ENCODE data around the gene AP3D1. TPM values are rescaled to one million over a fixed set of nuclear protein-coding genes. Genes with fewer than 3 reads are reported as not detected.

Gene AP3D1
- total and polyA plus RNA-seq, 9 donors, result 36.7 to 102 (median 70.2) TPM

DNA sequence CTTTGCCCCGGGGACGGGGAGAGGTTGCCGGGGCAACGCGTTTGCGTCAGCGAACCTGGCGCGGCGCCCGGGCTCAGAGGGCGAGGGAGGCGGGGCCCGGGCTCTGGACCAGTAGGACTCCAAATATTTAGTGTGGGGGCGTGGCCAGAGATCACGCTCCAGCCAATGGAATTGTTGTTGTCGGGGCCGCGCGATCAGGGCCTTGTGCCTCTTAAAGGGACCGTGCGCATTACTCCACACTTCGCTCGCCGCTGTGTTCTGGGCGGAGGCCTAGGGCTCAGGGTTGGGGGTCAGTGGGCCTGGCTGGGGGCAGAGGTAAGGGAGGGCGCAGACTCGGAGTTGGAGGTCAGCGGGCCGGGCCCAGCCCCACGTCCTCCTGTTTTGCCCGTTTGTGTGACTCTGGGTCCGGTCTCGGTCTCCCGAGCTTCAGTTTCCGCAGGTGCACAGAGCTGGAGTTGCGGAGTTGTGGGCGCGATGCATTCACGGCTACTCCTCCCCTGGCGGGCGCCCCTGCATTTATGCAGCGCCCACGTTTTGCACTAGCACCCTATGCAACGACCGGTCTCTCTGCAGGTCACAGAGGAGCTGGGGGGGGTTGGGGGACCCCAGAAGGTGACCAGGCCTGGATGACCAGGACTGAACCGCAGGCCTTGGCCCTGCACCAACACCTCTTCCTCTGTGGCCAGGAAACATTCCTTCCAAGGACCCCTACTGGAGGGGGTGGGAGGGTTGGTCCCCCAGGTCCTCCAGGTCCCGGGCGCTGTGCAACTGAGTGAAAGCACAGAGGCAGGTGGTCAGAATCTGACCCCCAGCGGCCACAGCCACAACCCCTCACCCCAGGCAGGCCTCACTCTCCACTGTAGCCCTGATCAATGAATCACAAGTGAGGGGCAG is 89.6 kb downstream of the AP3D1 start:
- Histone ChIP-seq H3K4me3 (peak overlapping the region; percentile 83), H3K27ac (peak overlapping the region; percentile 96 to 100), H3K9me3 (no peaks in the 10 kb centered on the region), H3K27me3 (no peaks in the 10 kb centered on the region), H3K36me3 (no peaks in the 10 kb centered on the region), H3K4me1 (ENCODE audit: insufficient read depth) (peaks cover 15% of the 10 kb centered on the region)
- WGBS, 3 donors, result 1 to 2% (median 2%) methylated on average over 46 to 50 of the region's 50 CpGs
- intact Hi-C loops (cut with DNase I), result loop anchor here in 1 of 4 donors (10.0 kb wide), 1 partner anchor 127 kb away; no protein-coding TSS in a partner anchor
- TF ChIP-seq EP300 (IDR thresholded peaks at IDR 0.05) (peak; percentile 49), POLR2A (IDR thresholded peaks at IDR 0.05) (no peak)
- TF ChIP-seq, protein P1, sequence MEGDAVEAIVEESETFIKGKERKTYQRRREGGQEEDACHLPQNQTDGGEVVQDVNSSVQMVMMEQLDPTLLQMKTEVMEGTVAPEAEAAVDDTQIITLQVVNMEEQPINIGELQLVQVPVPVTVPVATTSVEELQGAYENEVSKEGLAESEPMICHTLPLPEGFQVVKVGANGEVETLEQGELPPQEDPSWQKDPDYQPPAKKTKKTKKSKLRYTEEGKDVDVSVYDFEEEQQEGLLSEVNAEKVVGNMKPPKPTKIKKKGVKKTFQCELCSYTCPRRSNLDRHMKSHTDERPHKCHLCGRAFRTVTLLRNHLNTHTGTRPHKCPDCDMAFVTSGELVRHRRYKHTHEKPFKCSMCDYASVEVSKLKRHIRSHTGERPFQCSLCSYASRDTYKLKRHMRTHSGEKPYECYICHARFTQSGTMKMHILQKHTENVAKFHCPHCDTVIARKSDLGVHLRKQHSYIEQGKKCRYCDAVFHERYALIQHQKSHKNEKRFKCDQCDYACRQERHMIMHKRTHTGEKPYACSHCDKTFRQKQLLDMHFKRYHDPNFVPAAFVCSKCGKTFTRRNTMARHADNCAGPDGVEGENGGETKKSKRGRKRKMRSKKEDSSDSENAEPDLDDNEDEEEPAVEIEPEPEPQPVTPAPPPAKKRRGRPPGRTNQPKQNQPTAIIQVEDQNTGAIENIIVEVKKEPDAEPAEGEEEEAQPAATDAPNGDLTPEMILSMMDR (IDR thresholded peaks at IDR 0.05), result peak in 1 of 3 donors; percentile 15
- DNase-seq, result peak; percentile 99 to 100 (median 100)

DNA sequence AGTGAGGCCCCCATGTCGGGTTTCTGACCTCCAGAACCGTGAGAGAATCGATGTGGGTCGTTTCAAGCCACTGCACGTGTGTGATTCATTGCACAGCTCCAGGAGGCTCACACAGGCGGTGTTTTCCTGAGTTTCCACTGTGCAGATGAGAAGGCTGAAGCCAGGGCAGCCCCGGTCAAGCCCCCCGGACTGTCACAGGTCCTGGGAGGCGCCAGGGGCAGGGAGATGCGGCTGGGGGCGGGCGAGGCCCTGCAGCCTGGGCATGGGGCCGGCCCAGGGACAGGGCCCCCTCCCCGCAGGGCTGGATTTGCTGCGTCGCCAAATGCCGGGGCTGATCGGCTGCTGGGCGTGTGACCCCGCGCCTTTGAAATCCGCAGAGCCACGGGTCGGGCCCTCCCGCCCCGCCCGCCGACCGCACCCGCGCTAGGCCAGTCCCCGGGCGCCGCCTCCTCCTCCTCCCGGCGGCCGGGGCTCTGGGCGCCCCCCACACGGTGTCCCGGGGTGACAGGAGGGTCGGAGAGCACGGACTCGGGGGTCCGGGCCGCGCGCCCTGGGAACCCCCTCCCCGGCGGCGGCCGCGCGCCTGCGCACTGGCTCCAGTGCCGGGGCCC is 90.4 kb downstream of the AP3D1 start:
- no peaks in the 10 kb centered on the region for H3K27me3 ChIP-seq
- peak in 4 of 5 donors; percentile 79 to 87 (median 84) for DNase-seq
- peaks cover 15% of the 10 kb centered on the region for H3K4me1 ChIP-seq (ENCODE audit: insufficient read depth)
- WGBS, 3 donors, result 0 to 1% (median 1%) methylated on average over 26 to 54 of the region's 55 CpGs
- H3K36me3 ChIP-seq, result no peaks in the 10 kb centered on the region
- H3K9me3 ChIP-seq, result no peaks in the 10 kb centered on the region
- peak overlapping the region; percentile 83 for H3K4me3 ChIP-seq
- peak overlapping the region; percentile 96 to 100 for H3K27ac ChIP-seq
- intact Hi-C loops (cut with DNase I), result loop anchor here in 1 of 4 donors (10.0 kb wide), 1 partner anchor 126 kb away; no protein-coding TSS in a partner anchor
- TF ChIP-seq POLR2A (IDR thresholded peaks at IDR 0.05) (peak; percentile 89), EP300 (IDR thresholded peaks at IDR 0.05) (no peak)
- TF ChIP-seq, protein P1 (IDR thresholded peaks at IDR 0.05), result peak in 1 of 3 donors; percentile 9

DNA sequence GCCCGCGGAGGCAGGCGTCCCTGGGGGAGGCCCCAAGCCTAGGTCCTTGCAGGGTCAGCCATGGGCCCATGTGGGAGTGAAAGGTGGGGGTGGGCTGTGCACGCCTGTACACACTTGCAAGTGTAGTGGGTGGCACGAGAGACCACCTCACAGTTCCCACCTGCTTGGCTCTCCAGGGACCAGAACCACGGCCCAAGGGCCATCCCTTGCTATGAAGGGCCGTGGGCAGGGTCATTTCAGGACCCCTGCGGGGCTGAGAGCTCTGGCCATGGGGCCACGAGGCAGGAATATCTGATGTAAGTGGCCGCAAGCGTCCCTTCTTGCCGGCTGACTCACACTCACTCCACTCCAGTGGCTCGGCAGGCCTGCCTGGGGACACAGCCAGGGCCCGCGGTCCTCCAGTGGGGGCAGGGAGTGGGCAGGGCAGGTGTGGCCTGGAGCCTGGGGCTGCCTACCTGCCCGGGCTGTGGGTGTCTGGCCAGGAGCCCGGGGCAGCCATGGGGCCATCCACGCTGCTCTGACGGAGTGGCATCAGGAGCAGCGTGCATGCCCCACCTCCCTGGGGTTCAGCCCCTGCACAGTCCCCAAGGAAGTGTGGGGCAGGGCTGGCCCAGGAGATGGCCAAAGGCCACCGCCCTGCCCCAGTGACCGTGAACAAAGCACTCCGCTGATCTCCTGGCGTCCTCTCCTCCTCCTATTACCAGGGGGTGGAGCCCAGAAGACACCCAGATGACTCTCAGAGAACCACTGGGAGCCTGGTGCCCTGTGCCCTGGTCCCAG is 91.8 kb downstream of the AP3D1 start:
- peak overlapping the region; percentile 96 to 100 for H3K27ac ChIP-seq
- TF ChIP-seq, protein P1 (IDR thresholded peaks at IDR 0.05), result no peak
- TF ChIP-seq EP300 (IDR thresholded peaks at IDR 0.05) (no peak), POLR2A (IDR thresholded peaks at IDR 0.05) (no peak)
- WGBS, 3 donors, result 58 to 74% (median 60%) methylated on average over 18 to 24 of the region's 24 CpGs
- peak in 2 of 5 donors; percentile 57 to 63 for DNase-seq
- no peak overlapping the region for H3K4me3 ChIP-seq
- H3K27me3 ChIP-seq, result no peaks in the 10 kb centered on the region
- no peaks in the 10 kb centered on the region for H3K36me3 ChIP-seq
- intact Hi-C loops (cut with DNase I), result loop anchor here in 3 of 4 donors (5.0 to 10.0 kb wide), 3 partner anchors 37 to 125 kb away; partner anchors contain the start of gene BTBD2 (in 1 of the 3)
- no peaks in the 10 kb centered on the region for H3K9me3 ChIP-seq
- peaks cover 22% of the 10 kb centered on the region for H3K4me1 ChIP-seq (ENCODE audit: insufficient read depth)

Measured in ovary (tissue), 9 donors.